HCT116 (cell line): ENCODE data around the gene MAGEA8. TPM values are rescaled to one million over a fixed set of nuclear protein-coding genes. Genes with fewer than 3 reads are reported as not detected.
"Not testable (repeated sequence)": the region's sequence is repeated elsewhere in the genome, so short reads cannot be mapped to it uniquely, and the experiment has no call there.

Source experiments
- ATAC-seq: fragments of 200-7000 bp; cut with Tn5 transposase; 2 replicates; pipeline ENCODE4 v1.9.1; 2020; ENCODE audit warnings: mild to moderate bottlenecking, moderate library complexity
- BruUV-seq: library from RNA; stranded (reverse); fragments of 400-500 nt; replicated peaks from 2 replicates; lab custom pipeline; 2021; lab: Mats Ljungman, UMichigan
- CTCF ChIA-PET: fragments of 300-600 bp; sonication (Branson Sonifier 250); formaldehyde crosslinking; loops from one replicate; lab custom pipeline; 2021; ENCODE audit warnings: antibody characterized with exemption; lab: Charles Lee
- POLR2A ChIA-PET: fragments of 300-600, 350-600 bp; sonication (Branson Sonifier 250); formaldehyde crosslinking; loops from one replicate; lab custom pipeline; 2021; ENCODE audit warnings: antibody characterized with exemption; lab: Charles Lee
- RAD21 ChIA-PET, 2 experiments: fragments of 300-600 bp; sonication (Branson Sonifier 250); formaldehyde crosslinking; loops; one replicate each; lab custom pipeline; 2023; ENCODE audit warnings: low total read pairs in 2 of 2; ENCODE audit not compliant: uncharacterized antibody in 2 of 2, unreplicated experiment in 2 of 2, low non-redundant PET in 1 of 2; lab: Charles Lee
- DNase-seq: peaks from one replicate; pipeline ENCODE4 v3.0.0-alpha.2; 2010; ENCODE audit warnings: low read depth, low spot score
- H2AFZ ChIP-seq: fragments of 200-600 bp; shearing (Covaris generic), sonication (generic); 2 replicates; pipeline ENCODE4 v1.6.1; 2017; ENCODE audit warnings: low read depth, mixed run types, mixed read lengths, antibody characterized with exemption, low read length; ENCODE audit not compliant: poor library complexity, severe bottlenecking
- H3K27ac ChIP-seq: 2 replicates; pipeline ENCODE4 v1.5.1; 2012; ENCODE audit warnings: low read depth, low read length
- H3K27me3 ChIP-seq: fragments of 200-600 bp; sonication (generic); 2 replicates; pipeline ENCODE4 v1.6.1; 2016; ENCODE audit warnings: mixed run types, low read length, mixed read lengths; ENCODE audit not compliant: insufficient read depth
- H3K36me3 ChIP-seq, 2 experiments: fragments of 200-500 bp in 1 of 2; fragments of 200-600 bp in 1 of 2; sonication (Bioruptor generic) in 1 of 2; sonication (generic) in 1 of 2; 2 replicates each; pipeline versions ENCODE4 v1.5.1 to v1.6.1; 2014 to 2016; ENCODE audit warnings: low read length in 2 of 2, inconsistent platforms in 1 of 2, mixed read lengths in 1 of 2, mixed run types in 1 of 2; ENCODE audit not compliant: insufficient read depth in 2 of 2, control insufficient read depth in 1 of 2
- H3K4me1 ChIP-seq, 2 experiments: fragments of 200-600 bp in 1 of 2; sonication (generic) in 1 of 2; 2 replicates each; pipeline versions ENCODE4 v1.5.1 to v1.6.1; 2012 to 2017; ENCODE audit warnings: low read length in 2 of 2, inconsistent platforms in 1 of 2, mild to moderate bottlenecking in 1 of 2, mixed read lengths in 1 of 2, mixed run types in 1 of 2, moderate library complexity in 1 of 2; ENCODE audit not compliant: insufficient read depth in 2 of 2, control insufficient read depth in 1 of 2
- H3K4me2 ChIP-seq: fragments of 200-600 bp; sonication (generic); 2 replicates; pipeline ENCODE4 v1.6.1; 2017; ENCODE audit warnings: mixed run types, low read length, mixed read lengths
- H3K4me3 ChIP-seq, 2 experiments: fragments of 200-600 bp in 1 of 2; sonication (generic) in 1 of 2; replicated peaks in 1 of 2; 2 replicates each; pipeline ENCODE4 v1.5.1; 2011 to 2016; ENCODE audit warnings: low read length in 2 of 2, control low read depth in 1 of 2, low read depth in 1 of 2, mild to moderate bottlenecking in 1 of 2, mixed read lengths in 1 of 2, mixed run types in 1 of 2
- H3K79me2 ChIP-seq: fragments of 200-600 bp; sonication (generic); 2 replicates; pipeline ENCODE4 v1.6.1; 2017; ENCODE audit warnings: mild to moderate bottlenecking, mixed run types, low read length, moderate library complexity, mixed read lengths; ENCODE audit not compliant: insufficient read depth
- H3K9ac ChIP-seq: fragments of 200-600 bp; sonication (generic); 2 replicates; pipeline ENCODE4 v1.6.1; 2016; ENCODE audit warnings: low read length, mixed read lengths
- H3K9me2 ChIP-seq: fragments of 200-600 bp; sonication (generic), shearing (Covaris generic); 2 replicates; pipeline ENCODE4 v1.6.1; 2017; ENCODE audit warnings: mixed run types, mild to moderate bottlenecking, moderate library complexity; ENCODE audit not compliant: insufficient read depth
- H3K9me3 ChIP-seq, 2 experiments: fragments of 200-500 bp in 1 of 2; fragments of 200-600 bp in 1 of 2; sonication (Bioruptor generic) in 1 of 2; sonication (generic) in 1 of 2; 2 replicates each; pipeline ENCODE4 v1.6.1; 2014 to 2017; ENCODE audit warnings: low read length in 2 of 2, mixed read lengths in 2 of 2, inconsistent platforms in 1 of 2, low read depth in 1 of 2, mild to moderate bottlenecking in 1 of 2, mixed run types in 1 of 2, moderate library complexity in 1 of 2; ENCODE audit not compliant: control insufficient read depth in 1 of 2, insufficient read depth in 1 of 2
- H4K20me1 ChIP-seq: fragments of 200-600 bp; sonication (generic), shearing (Covaris generic); 2 replicates; pipeline ENCODE4 v1.6.1; 2017; ENCODE audit warnings: mixed run types, mild to moderate bottlenecking, moderate library complexity; ENCODE audit not compliant: insufficient read depth
- intact Hi-C: fragments of 100-400 bp; cut with micrococcal nuclease; formaldehyde crosslinking; loops from 2 replicates; pipeline ENCODE4 v1.10.0; 2022
- total RNA-seq: library from RNA; stranded (reverse); gene quantifications from one replicate; pipeline ENCODE4 v1.2.1, GENCODE V29; 2021; ENCODE audit not compliant: unreplicated experiment

MAGEA8 gene
- total RNA-seq, 1 experiment from 2014 or later, result not detected

DNA sequence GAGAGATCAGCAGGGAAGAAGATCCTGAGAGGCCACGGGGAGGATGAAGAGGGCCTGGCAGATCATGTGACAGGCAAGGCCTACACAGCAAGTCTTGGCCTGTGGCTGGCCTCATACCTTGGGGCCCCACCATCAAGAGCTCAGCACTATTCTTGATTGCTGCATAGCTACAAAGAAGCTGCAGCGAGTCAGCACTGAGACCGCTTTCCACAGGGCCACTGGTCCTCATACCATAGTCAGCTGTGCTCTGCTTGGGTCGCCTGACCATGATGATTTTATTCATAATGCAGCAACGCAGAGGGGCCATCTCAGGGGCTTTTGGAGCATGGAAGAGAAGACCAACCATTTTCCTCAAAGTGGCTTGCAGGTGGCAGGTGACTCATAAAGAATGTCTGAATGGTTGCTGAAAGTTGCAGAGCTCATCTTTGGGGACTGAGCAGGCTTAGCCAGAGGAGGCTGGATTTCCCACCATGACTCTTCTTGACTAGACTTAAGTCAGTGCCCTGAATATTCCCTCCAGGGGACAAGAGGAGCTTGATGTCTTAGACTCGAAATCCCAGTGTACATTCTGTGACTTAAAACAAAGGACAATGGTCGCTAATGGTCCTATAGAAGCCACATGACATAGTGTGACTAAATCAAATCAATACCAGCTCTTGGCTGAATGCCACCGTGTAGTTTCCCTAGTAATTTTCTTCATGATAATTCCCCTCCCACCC lies 46.4 kb downstream of the MAGEA8 start:
- intact Hi-C loops, RAD21 ChIA-PET, H3K4me1 ChIP-seq, H3K27ac ChIP-seq, H2AFZ ChIP-seq, H3K4me3 ChIP-seq, H4K20me1 ChIP-seq, H3K79me2 ChIP-seq, H3K27me3 ChIP-seq, H3K9me3 ChIP-seq, CTCF ChIA-PET, BruUV-seq, DNase-seq, H3K9me2 ChIP-seq, H3K9ac ChIP-seq, H3K36me3 ChIP-seq, H3K4me2 ChIP-seq, ATAC-seq, POLR2A ChIA-PET: not testable (repeated sequence)

DNA sequence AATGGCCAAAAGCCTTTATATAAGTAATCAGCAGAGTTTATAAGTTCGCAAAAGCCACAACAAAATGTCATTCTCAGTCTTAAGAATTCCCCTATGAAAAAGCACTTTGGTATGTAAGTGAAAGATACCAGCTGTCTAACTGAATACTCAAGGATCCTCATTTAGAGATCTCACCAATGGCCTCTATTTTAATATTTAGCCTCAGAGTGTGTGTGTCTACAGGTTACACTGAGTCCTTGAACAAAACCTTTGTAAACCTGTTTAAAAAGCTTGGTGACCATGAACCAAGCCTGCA lies 46.9 kb downstream of the MAGEA8 start:
- RAD21 ChIA-PET, result not testable (repeated sequence)

DNA sequence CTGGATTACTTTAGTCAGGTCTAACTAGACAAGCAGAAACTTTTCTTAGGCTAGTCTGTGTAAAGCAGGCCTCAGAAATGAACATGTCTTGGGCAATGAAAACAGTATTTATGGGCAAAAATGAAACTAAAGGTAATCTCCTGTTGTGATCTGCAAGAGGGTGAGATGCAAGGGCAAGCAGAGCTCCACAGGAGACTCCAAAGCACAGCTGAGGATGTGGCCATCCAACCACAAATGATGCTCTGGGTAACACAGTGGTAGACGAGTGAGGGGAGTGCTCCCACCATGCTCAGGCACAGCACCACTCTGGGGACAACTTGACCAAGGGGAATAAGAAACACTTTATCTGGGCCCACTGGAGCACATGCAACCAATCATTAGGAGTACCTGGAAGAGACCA lies 47.7 kb downstream of the MAGEA8 start:
- POLR2A ChIA-PET, H3K4me3 ChIP-seq, H3K9ac ChIP-seq, H2AFZ ChIP-seq, RAD21 ChIA-PET, H3K9me2 ChIP-seq, CTCF ChIA-PET, H3K4me2 ChIP-seq, H3K79me2 ChIP-seq, intact Hi-C loops, H3K27me3 ChIP-seq, ATAC-seq, DNase-seq, H3K4me1 ChIP-seq, H3K27ac ChIP-seq, H3K9me3 ChIP-seq, BruUV-seq, H3K36me3 ChIP-seq, H4K20me1 ChIP-seq: not testable (repeated sequence)

More for the DNA sequence above, 46.9 kb downstream of the MAGEA8 start:
- H3K4me1 ChIP-seq, H3K9me2 ChIP-seq, H3K79me2 ChIP-seq, H3K9me3 ChIP-seq, DNase-seq, H3K36me3 ChIP-seq, ATAC-seq, POLR2A ChIA-PET, CTCF ChIA-PET, H4K20me1 ChIP-seq, H3K4me2 ChIP-seq, intact Hi-C loops, H2AFZ ChIP-seq, BruUV-seq, H3K4me3 ChIP-seq, H3K27me3 ChIP-seq, H3K27ac ChIP-seq, H3K9ac ChIP-seq: not testable (repeated sequence)

DNA sequence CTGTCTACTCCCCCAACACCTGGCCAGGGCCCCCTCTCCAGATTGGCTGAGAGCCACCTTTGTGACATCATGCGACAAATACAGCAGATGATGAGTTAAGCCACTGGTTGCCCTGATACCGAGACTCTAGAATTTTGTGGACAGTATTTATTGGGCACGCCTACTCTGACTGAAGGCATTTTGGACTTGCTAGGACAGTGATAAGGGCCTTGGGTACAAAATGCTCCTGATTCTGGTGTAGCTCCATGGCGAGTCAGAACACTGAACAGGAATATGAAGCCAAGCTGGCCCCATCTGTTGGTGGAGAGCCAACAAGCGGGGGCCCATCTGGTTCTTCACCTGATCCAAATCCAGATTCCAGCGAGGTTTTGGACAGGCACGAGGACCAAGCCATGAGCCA lies 48.4 kb downstream of the MAGEA8 start, which contains the start of gene HSFX4:
Gene HSFX4, plus strand, starts transcription at position 174 of the 400 bp plus-strand sequence. Its CDS starts 72 bp downstream, at position 246.
- DNase-seq, H3K27ac ChIP-seq, H3K4me3 ChIP-seq, POLR2A ChIA-PET, H3K36me3 ChIP-seq, H3K79me2 ChIP-seq, BruUV-seq, RAD21 ChIA-PET, H2AFZ ChIP-seq, H4K20me1 ChIP-seq, ATAC-seq, H3K4me1 ChIP-seq, CTCF ChIA-PET, H3K27me3 ChIP-seq, H3K4me2 ChIP-seq, intact Hi-C loops, H3K9me3 ChIP-seq, H3K9ac ChIP-seq, H3K9me2 ChIP-seq: not testable (repeated sequence)
